ENCODE data around the gene PARVB.

Gene PARVB

GRCh38 chr22:44023404-44024287, 456 bp upstream of the PARVB start:
- no peak for TF ChIP-seq CTCF (IDR thresholded peaks at IDR 0.05; ENCODE audit: low read depth, low read length)
- in situ Hi-C loops (cut with HindIII; ENCODE audit: low sequenced_read_pairs) = no loop called here
- peak; percentile 38 for DNase-seq (ENCODE audit: low read depth, low spot score)
- H3K4me3 ChIP-seq (ENCODE audit: low read depth, low read length) = peak overlapping the region; percentile 54

- TF ChIP-seq CTCF (IDR thresholded peaks at IDR 0.05; ENCODE audit: low read depth, low read length) = no peak
- peak overlapping the region; percentile 42 for H3K4me3 ChIP-seq (ENCODE audit: low read depth, low read length)
- DNase-seq (ENCODE audit: low read depth, low spot score) = no peak
- in situ Hi-C loops (cut with HindIII; ENCODE audit: low sequenced_read_pairs) = no loop called here
Observed at GRCh38 chr22:44025171-44026065, 1.3 kb downstream of the PARVB start.

DNA sequence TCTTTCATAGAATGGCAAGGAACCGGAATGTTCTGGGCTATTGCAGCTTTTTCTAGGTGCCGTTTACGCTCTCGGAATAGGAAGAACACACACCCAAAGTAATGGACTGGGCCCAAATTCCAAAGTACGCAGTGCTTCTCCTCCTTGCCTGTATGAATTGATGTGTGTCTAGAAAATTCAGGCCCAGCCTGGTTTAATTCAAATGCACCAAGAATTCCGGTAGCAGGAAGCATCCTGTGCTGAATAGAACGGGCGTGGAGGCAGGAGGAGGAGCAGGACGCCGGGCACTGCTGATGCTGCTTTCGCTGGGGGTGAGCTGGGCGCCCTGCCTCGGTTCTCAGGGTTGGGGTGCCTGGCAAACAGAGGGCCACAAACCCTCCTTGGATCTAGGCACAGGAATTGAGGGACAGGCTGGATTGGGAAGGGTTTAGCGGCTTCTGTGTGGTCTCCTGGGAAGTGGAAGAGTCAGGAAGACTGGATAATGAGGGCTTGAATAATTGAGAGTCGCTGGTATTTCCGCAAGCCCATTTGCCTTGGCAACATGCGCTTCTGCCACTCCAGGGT, 2.0 kb downstream of the PARVB start:
- no peak for DNase-seq (ENCODE audit: low read depth, low spot score)
- TF ChIP-seq CTCF (IDR thresholded peaks at IDR 0.05; ENCODE audit: low read depth, low read length) = no peak
- H3K4me3 ChIP-seq (ENCODE audit: low read depth, low read length) = no peak overlapping the region
- in situ Hi-C loops (cut with HindIII; ENCODE audit: low sequenced_read_pairs) = no loop called here

DNA sequence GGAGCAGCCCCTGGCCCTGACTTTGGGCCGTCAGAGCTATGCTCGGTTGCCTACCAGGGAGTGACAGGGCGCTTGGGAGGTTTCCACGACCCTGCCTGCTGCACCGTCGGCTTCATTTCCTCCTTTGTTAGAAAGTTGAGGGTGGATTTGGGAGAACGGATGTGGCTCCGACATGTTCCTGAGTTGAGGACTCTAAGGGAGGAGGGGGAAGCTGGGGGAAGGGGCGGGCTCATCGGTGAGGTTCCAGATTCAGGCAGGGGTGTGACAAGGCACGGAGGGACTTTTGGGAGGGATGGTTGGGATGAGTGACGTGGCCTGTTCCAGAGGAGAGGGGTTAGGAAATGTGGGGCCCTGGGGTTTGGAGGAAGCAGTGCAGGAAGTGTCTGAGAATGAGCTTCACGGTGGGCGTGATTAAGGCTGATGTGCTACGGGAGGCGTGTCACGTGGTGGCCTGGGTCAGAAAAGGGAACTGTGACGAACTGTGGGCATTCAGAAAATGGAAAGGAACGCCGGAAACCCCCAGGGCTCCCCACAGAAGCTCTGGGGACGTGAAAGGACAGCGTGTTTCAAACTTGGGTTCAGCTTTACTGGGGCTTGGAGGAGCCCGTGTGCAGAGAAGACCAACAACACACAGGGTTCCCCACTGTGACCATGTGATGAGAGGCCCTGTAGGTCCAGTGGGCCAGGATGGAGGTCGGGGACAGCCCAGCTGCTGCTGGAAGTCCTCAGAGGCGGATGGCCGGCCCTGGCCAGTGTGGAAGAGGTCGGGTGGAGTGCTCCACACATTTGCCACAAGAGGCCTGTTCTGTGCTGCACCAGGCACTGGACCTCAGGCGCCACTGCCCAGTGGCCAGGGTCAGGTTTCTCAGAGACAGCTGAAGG, 2.8 kb downstream of the PARVB start:
- peak; percentile 44 for DNase-seq (ENCODE audit: low read depth, low spot score)
- TF ChIP-seq CTCF (IDR thresholded peaks at IDR 0.05; ENCODE audit: low read depth, low read length) = no peak
- in situ Hi-C loops (cut with HindIII; ENCODE audit: low sequenced_read_pairs) = no loop called here
- H3K4me3 ChIP-seq (ENCODE audit: low read depth, low read length) = no peak overlapping the region

DNA sequence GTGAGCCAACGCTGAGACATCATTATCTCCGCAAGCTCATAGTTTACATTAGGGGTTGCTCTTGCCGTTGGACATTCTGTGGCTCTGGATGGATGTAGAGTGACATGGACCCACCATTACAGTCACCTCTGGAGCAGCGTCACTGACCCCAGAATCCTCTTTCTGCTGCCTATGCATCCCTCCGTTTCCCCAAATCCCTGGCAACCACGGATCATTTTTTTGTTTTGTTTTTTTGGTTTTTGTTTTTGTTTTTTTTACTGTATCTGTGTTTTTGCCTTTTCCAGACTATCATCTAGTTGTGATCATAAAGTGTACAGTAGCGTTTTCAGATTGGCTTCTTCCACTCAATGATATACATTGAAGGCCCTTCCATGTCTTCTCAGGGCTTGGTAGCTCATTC, 4.0 kb downstream of the PARVB start:
- TF ChIP-seq CTCF (IDR thresholded peaks at IDR 0.05; ENCODE audit: low read depth, low read length) = no peak
- H3K4me3 ChIP-seq (ENCODE audit: low read depth, low read length) = no peak overlapping the region
- in situ Hi-C loops (cut with HindIII; ENCODE audit: low sequenced_read_pairs) = no loop called here
- no peak for DNase-seq (ENCODE audit: low read depth, low spot score)

All from astrocyte of the spinal cord (primary cell).